Activated T-helper 1 cell treated with anti-CD3 and anti-CD28 coated beads, Interleukin-12 subunit alpha, Interleukin-12 subunit beta, Interleukin-2, Interleukin-4 antibody, amounts not matched to agents 30 ng/mL and 10 ng/mL and 1 ng/mL, durations not matched to agents 14 hours and 24 hours and 36 hours (primary cell): ENCODE measurements around the gene DAB1. TPM values are rescaled to one million over a fixed set of nuclear protein-coding genes. Genes with fewer than 3 reads are reported as not detected.
"Not testable (repeated sequence)": the region's sequence is repeated elsewhere in the genome, so short reads cannot be mapped to it uniquely, and the experiment has no call there.

Source experiments
- DNase-seq: peaks from one replicate; pipeline ENCODE4 v3.0.0; 2021; ENCODE audit warnings: low spot score
- H3K27ac Mint-ChIP-seq: one replicate; pipeline ENCODE4 v1.8.0; 2021; ENCODE audit warnings: mild to moderate bottlenecking, mixed read lengths
- H3K27me3 Mint-ChIP-seq: one replicate; pipeline ENCODE4 v1.8.0; 2022; ENCODE audit warnings: mild to moderate bottlenecking, moderate library complexity, mixed read lengths; ENCODE audit not compliant: insufficient read depth
- H3K36me3 Mint-ChIP-seq: one replicate; pipeline ENCODE4 v1.8.0; 2021; ENCODE audit warnings: low read depth, mixed read lengths
- H3K4me1 Mint-ChIP-seq: one replicate; pipeline ENCODE4 v1.8.0; 2021; ENCODE audit warnings: low read depth, mixed read lengths
- H3K4me3 Mint-ChIP-seq: one replicate; pipeline ENCODE4 v1.8.0; 2021; ENCODE audit warnings: mild to moderate bottlenecking, moderate library complexity, mixed read lengths
- H3K9me3 Mint-ChIP-seq: one replicate; pipeline ENCODE4 v1.8.0; 2021; ENCODE audit warnings: mixed read lengths
- intact Hi-C: fragments of 100-400 bp; cut with micrococcal nuclease; formaldehyde crosslinking; loops from one replicate; pipeline ENCODE4 v1.15.1; 2024
- total RNA-seq: library from RNA; stranded (reverse); gene quantifications from 2 replicates; pipeline ENCODE4 v1.2.3, GENCODE V29; 2022

The DAB1 gene
- total RNA-seq, 1 donor from 2014 or later, result not detected

- no peaks in the 10 kb centered on the region for H3K9me3 Mint-ChIP-seq
- peaks cover 3% of the 10 kb centered on the region for H3K27me3 Mint-ChIP-seq
- no peak for DNase-seq
- no peaks in the 10 kb centered on the region for H3K4me1 Mint-ChIP-seq
- intact Hi-C loops, result no loop called here
- H3K27ac Mint-ChIP-seq, result no peak overlapping the region
- H3K36me3 Mint-ChIP-seq, result no peaks in the 10 kb centered on the region
- H3K4me3 Mint-ChIP-seq, result no peak overlapping the region
These were observed 335.2 kb downstream of the DAB1 start for GRCh38 chr1:57088653-57089052.

- H3K4me1 Mint-ChIP-seq, DNase-seq, H3K27ac Mint-ChIP-seq, H3K9me3 Mint-ChIP-seq, H3K36me3 Mint-ChIP-seq, H3K27me3 Mint-ChIP-seq, intact Hi-C loops, H3K4me3 Mint-ChIP-seq: not testable (repeated sequence)
These were observed 336.2 kb downstream of the DAB1 start for GRCh38 chr1:57087660-57088059.

GRCh38 chr1:57086154-57086553 lies 337.7 kb downstream of the DAB1 start:
- Mint-ChIP-seq H3K27me3 (peaks cover 3% of the 10 kb centered on the region), H3K4me1 (no peaks in the 10 kb centered on the region)
- no peak for DNase-seq

GRCh38 chr1:57084701-57085100 lies 339.2 kb downstream of the DAB1 start:
- intact Hi-C loops, result no loop called here
- Mint-ChIP-seq H3K36me3 (no peaks in the 10 kb centered on the region), H3K4me1 (no peaks in the 10 kb centered on the region), H3K4me3 (no peak overlapping the region), H3K9me3 (no peaks in the 10 kb centered on the region), H3K27me3 (peaks cover 3% of the 10 kb centered on the region), H3K27ac (no peak overlapping the region)
- no peak for DNase-seq

More at GRCh38 chr1:57086154-57086553, 337.7 kb downstream of the DAB1 start:
- Mint-ChIP-seq H3K9me3 (no peaks in the 10 kb centered on the region), H3K27ac (no peak overlapping the region), H3K4me3 (no peak overlapping the region), H3K36me3 (no peaks in the 10 kb centered on the region)
- intact Hi-C loops, result no loop called here

GRCh38 chr1:57082711-57083439 lies 341.0 kb downstream of the DAB1 start:
- DNase-seq, result no peak
- intact Hi-C loops, result no loop called here
- no peaks in the 10 kb centered on the region for H3K4me1 Mint-ChIP-seq
- no peaks in the 10 kb centered on the region for H3K9me3 Mint-ChIP-seq
- H3K27me3 Mint-ChIP-seq, result peaks cover 3% of the 10 kb centered on the region
- no peak overlapping the region for H3K4me3 Mint-ChIP-seq
- H3K27ac Mint-ChIP-seq, result no peak overlapping the region
- H3K36me3 Mint-ChIP-seq, result no peaks in the 10 kb centered on the region

GRCh38 chr1:57079454-57080157 lies 344.3 kb downstream of the DAB1 start:
- Mint-ChIP-seq H3K9me3 (no peaks in the 10 kb centered on the region), H3K36me3 (no peaks in the 10 kb centered on the region), H3K4me1 (no peaks in the 10 kb centered on the region), H3K4me3 (no peak overlapping the region), H3K27ac (no peak overlapping the region), H3K27me3 (no peaks in the 10 kb centered on the region)
- DNase-seq, result no peak
- intact Hi-C loops, result no loop called here

GRCh38 chr1:57072401-57073110 lies 351.3 kb downstream of the DAB1 start:
- intact Hi-C loops, result no loop called here
- H3K27me3 Mint-ChIP-seq, result no peaks in the 10 kb centered on the region
- H3K9me3 Mint-ChIP-seq, result no peaks in the 10 kb centered on the region
- no peaks in the 10 kb centered on the region for H3K36me3 Mint-ChIP-seq
- no peaks in the 10 kb centered on the region for H3K4me1 Mint-ChIP-seq
- DNase-seq, result no peak
- no peak overlapping the region for H3K27ac Mint-ChIP-seq
- H3K4me3 Mint-ChIP-seq, result no peak overlapping the region

GRCh38 chr1:57067863-57068262 lies 356.0 kb downstream of the DAB1 start:
- Mint-ChIP-seq H3K36me3 (no peaks in the 10 kb centered on the region), H3K9me3 (no peaks in the 10 kb centered on the region), H3K4me1 (no peaks in the 10 kb centered on the region), H3K27ac (no peak overlapping the region), H3K27me3 (no peaks in the 10 kb centered on the region), H3K4me3 (no peak overlapping the region)
- no peak for DNase-seq
- intact Hi-C loops, result no loop called here

- no peaks in the 10 kb centered on the region for H3K9me3 Mint-ChIP-seq
These were observed 356.8 kb downstream of the DAB1 start for GRCh38 chr1:57066980-57067610.

GRCh38 chr1:57065442-57065841 lies 358.4 kb downstream of the DAB1 start:
- H3K9me3 Mint-ChIP-seq, result no peaks in the 10 kb centered on the region
- H3K27ac Mint-ChIP-seq, result no peak overlapping the region
- no peaks in the 10 kb centered on the region for H3K4me1 Mint-ChIP-seq
- H3K4me3 Mint-ChIP-seq, result no peak overlapping the region
- intact Hi-C loops, result no loop called here
- no peak for DNase-seq
- H3K27me3 Mint-ChIP-seq, result no peaks in the 10 kb centered on the region
- no peaks in the 10 kb centered on the region for H3K36me3 Mint-ChIP-seq

More at GRCh38 chr1:57066980-57067610, 356.8 kb downstream of the DAB1 start:
- intact Hi-C loops, result no loop called here
- Mint-ChIP-seq H3K4me3 (no peak overlapping the region), H3K4me1 (no peaks in the 10 kb centered on the region), H3K27me3 (no peaks in the 10 kb centered on the region), H3K36me3 (no peaks in the 10 kb centered on the region), H3K27ac (no peak overlapping the region)
- no peak for DNase-seq

- no peaks in the 10 kb centered on the region for H3K4me1 Mint-ChIP-seq
- no peak for DNase-seq
- H3K4me3 Mint-ChIP-seq, result no peak overlapping the region
- H3K27ac Mint-ChIP-seq, result no peak overlapping the region
- intact Hi-C loops, result no loop called here
- no peaks in the 10 kb centered on the region for H3K36me3 Mint-ChIP-seq
- H3K9me3 Mint-ChIP-seq, result no peaks in the 10 kb centered on the region
- no peaks in the 10 kb centered on the region for H3K27me3 Mint-ChIP-seq
These were observed 359.3 kb downstream of the DAB1 start for GRCh38 chr1:57064379-57065140.

GRCh38 chr1:57063406-57064125 lies 360.3 kb downstream of the DAB1 start:
- H3K4me3 Mint-ChIP-seq, result no peak overlapping the region
- no peaks in the 10 kb centered on the region for H3K36me3 Mint-ChIP-seq
- no peaks in the 10 kb centered on the region for H3K9me3 Mint-ChIP-seq
- intact Hi-C loops, result no loop called here
- H3K27ac Mint-ChIP-seq, result no peak overlapping the region
- no peaks in the 10 kb centered on the region for H3K4me1 Mint-ChIP-seq
- peaks cover 2% of the 10 kb centered on the region for H3K27me3 Mint-ChIP-seq
- DNase-seq, result no peak
